ENCODE measurements around the gene FGF18. TPM values are rescaled to one million over a fixed set of nuclear protein-coding genes. Genes with fewer than 3 reads are reported as not detected.
A peak's percentile ranks its signal among the peaks of the same experiment; 100 is the strongest.

FGF18 gene
- total and polyA plus RNA-seq, 4 donors = 1.8 to 3.4 (median 2.5) TPM

GRCh38 chr5:171386861-171387344 is 32.5 kb upstream of the FGF18 start:
- H3K36me3 ChIP-seq (ENCODE audit: control insufficient read depth in 4 of 4, insufficient read depth in 4 of 4, low read length in 4 of 4) = peaks cover 5 to 11% (median 6%) of the 10 kb centered on the region in 4 donors
- H3K27ac ChIP-seq (ENCODE audit: low read depth in 1 of 2, low read length in 1 of 2) = peak overlapping the region; percentile 79 to 90
- WGBS, 2 donors = 13 to 14% methylated on average over 20 of the region's 20 CpGs
- TF ChIP-seq, protein P1, sequence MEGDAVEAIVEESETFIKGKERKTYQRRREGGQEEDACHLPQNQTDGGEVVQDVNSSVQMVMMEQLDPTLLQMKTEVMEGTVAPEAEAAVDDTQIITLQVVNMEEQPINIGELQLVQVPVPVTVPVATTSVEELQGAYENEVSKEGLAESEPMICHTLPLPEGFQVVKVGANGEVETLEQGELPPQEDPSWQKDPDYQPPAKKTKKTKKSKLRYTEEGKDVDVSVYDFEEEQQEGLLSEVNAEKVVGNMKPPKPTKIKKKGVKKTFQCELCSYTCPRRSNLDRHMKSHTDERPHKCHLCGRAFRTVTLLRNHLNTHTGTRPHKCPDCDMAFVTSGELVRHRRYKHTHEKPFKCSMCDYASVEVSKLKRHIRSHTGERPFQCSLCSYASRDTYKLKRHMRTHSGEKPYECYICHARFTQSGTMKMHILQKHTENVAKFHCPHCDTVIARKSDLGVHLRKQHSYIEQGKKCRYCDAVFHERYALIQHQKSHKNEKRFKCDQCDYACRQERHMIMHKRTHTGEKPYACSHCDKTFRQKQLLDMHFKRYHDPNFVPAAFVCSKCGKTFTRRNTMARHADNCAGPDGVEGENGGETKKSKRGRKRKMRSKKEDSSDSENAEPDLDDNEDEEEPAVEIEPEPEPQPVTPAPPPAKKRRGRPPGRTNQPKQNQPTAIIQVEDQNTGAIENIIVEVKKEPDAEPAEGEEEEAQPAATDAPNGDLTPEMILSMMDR (IDR thresholded peaks at IDR 0.05; ENCODE audit: control extremely low read depth, extremely low read depth) = no peak
- DNase-seq (no peak), ATAC-seq (ENCODE audit: insufficient read depth, low FRiP score) (no peak)
- H3K4me1 ChIP-seq (ENCODE audit: control insufficient read depth in 5 of 5, insufficient read depth in 5 of 5, low read length in 5 of 5) = peaks cover 0 to 28% (median 9%) of the 10 kb centered on the region in 5 donors
- H3K9me3 ChIP-seq (ENCODE audit: control insufficient read depth in 4 of 4, insufficient read depth in 3 of 4, low read length in 3 of 4) = peaks cover 0 to under 1% (median 0%) of the 10 kb centered on the region in 4 donors
- H3K9ac ChIP-seq (ENCODE audit: insufficient read depth in 1 of 2, low read length in 2 of 2) = peak overlapping the region; percentile 97 to 98
- peak overlapping the region; percentile 53 for H3K4me3 ChIP-seq
- H3K27me3 ChIP-seq (ENCODE audit: control insufficient read depth in 3 of 3, insufficient read depth in 3 of 3, low read length in 2 of 3) = no peaks in the 10 kb centered on the region

- peaks cover 0 to 2% (median 0%) of the 10 kb centered on the region in 4 donors for H3K9me3 ChIP-seq (ENCODE audit: control insufficient read depth in 4 of 4, insufficient read depth in 3 of 4, low read length in 3 of 4)
- peak within 1 kb of the TSS; percentile 97 to 98 for H3K9ac ChIP-seq (ENCODE audit: insufficient read depth in 1 of 2, low read length in 2 of 2)
- DNase-seq (peak; percentile 99 to 100 (median 99)), ATAC-seq (ENCODE audit: insufficient read depth, low FRiP score) (peak; percentile 92)
- TF ChIP-seq, protein P1 (IDR thresholded peaks at IDR 0.05; ENCODE audit: control extremely low read depth, extremely low read depth) = no peak
- peak within 1 kb of the TSS; percentile 81 to 94 for H3K27ac ChIP-seq (ENCODE audit: low read depth in 1 of 2, low read length in 1 of 2)
- peaks cover 0 to 28% (median 9%) of the 10 kb centered on the region in 5 donors for H3K4me1 ChIP-seq (ENCODE audit: control insufficient read depth in 5 of 5, insufficient read depth in 5 of 5, low read length in 5 of 5)
- WGBS, 2 donors = 0 to 1% methylated on average over 55 to 56 of the region's 56 CpGs
- H3K27me3 ChIP-seq (ENCODE audit: control insufficient read depth in 3 of 3, insufficient read depth in 3 of 3, low read length in 2 of 3) = no peaks in the 10 kb centered on the region
- peak within 1 kb of the TSS; percentile 92 for H3K4me3 ChIP-seq
- peaks cover 8 to 16% (median 10%) of the 10 kb centered on the region in 4 donors for H3K36me3 ChIP-seq (ENCODE audit: control insufficient read depth in 4 of 4, insufficient read depth in 4 of 4, low read length in 4 of 4)
Measured at GRCh38 chr5:171387345-171387969, 32.0 kb upstream of the FGF18 start, which contains the start of gene NPM1. TSS of gene NPM1 (plus strand) at chr5:171387849. CDS start at chr5:171387949, 100 bp downstream.

- 0 to 1% methylated on average over 56 of the region's 56 CpGs for WGBS, 2 donors
- DNase-seq = peak; percentile 81 to 87 (median 84)
- TF ChIP-seq, protein P1 (IDR thresholded peaks at IDR 0.05; ENCODE audit: control extremely low read depth, extremely low read depth) = no peak
- peak; percentile 48 for ATAC-seq (ENCODE audit: insufficient read depth, low FRiP score)
- Histone ChIP-seq H3K4me3 (peak overlapping the region; percentile 92), H3K27me3 (ENCODE audit: control insufficient read depth in 3 of 3, insufficient read depth in 3 of 3, low read length in 2 of 3) (no peaks in the 10 kb centered on the region), H3K27ac (ENCODE audit: low read depth in 1 of 2, low read length in 1 of 2) (peak overlapping the region; percentile 81 to 94), H3K36me3 (ENCODE audit: control insufficient read depth in 4 of 4, insufficient read depth in 4 of 4, low read length in 4 of 4) (peaks cover 8 to 23% (median 13%) of the 10 kb centered on the region in 4 donors), H3K9me3 (ENCODE audit: control insufficient read depth in 4 of 4, insufficient read depth in 3 of 4, low read length in 3 of 4) (peaks cover 0 to 2% (median 0%) of the 10 kb centered on the region in 4 donors), H3K9ac (ENCODE audit: insufficient read depth in 1 of 2, low read length in 2 of 2) (peak overlapping the region; percentile 78 to 91), H3K4me1 (ENCODE audit: control insufficient read depth in 5 of 5, insufficient read depth in 5 of 5, low read length in 5 of 5) (peaks cover 0 to 28% (median 9%) of the 10 kb centered on the region in 5 donors)
Measured at GRCh38 chr5:171387970-171388815, 31.3 kb upstream of the FGF18 start.

Measured in lung (tissue), 12 donors.